HEK293 (cell line): Measurements from ENCODE around the gene SKIL.
A peak's percentile ranks its signal among the peaks of the same experiment; 100 is the strongest.

Experiments used
- CTCF ChIA-PET: fragments of 350-600 bp; formaldehyde crosslinking; extraction: SDS; loops from one replicate; lab custom pipeline; 2021; ENCODE audit warnings: antibody characterized with exemption; lab: Yijun Ruan, JAX
- POLR2A ChIA-PET: fragments of 300-600 bp; formaldehyde crosslinking; extraction: SDS; loops from one replicate; lab custom pipeline; 2020; ENCODE audit warnings: antibody characterized with exemption, inconsistent platforms; lab: Yijun Ruan, JAX
- H3K27ac ChIP-seq: fragments of 200-500 bp; sonication (Bioruptor generic); 2 replicates; pipeline ENCODE4 v1.5.1; 2014; ENCODE audit warnings: low read depth, low read length, control low read depth, inconsistent platforms; ENCODE audit errors: extremely low read depth
- H3K36me3 ChIP-seq, 2 experiments: fragments of 200-500 bp in 1 of 2; sonication (Bioruptor generic) in 1 of 2; 1 replicate in 1 of 2; 2 replicates in 1 of 2; pipeline ENCODE4 v1.5.1; 2014 to 2017; ENCODE audit warnings: inconsistent platforms in 2 of 2, low read length in 2 of 2; ENCODE audit not compliant: control insufficient read depth in 2 of 2, insufficient read depth in 1 of 2
- H3K4me1 ChIP-seq: fragments of 200-500 bp; sonication (Bioruptor generic); 2 replicates; pipeline ENCODE4 v1.5.1; 2014; ENCODE audit warnings: mild to moderate bottlenecking, low read length, inconsistent platforms; ENCODE audit not compliant: control insufficient read depth, insufficient read depth
- H3K4me3 ChIP-seq: 2 replicates; pipeline ENCODE4 v1.5.1; 2011; ENCODE audit warnings: low read depth, mild to moderate bottlenecking, control low read depth, low read length, moderate library complexity
- H3K9me3 ChIP-seq: fragments of 200-500 bp; sonication (Bioruptor generic); 2 replicates; pipeline ENCODE4 v1.5.1; 2014; ENCODE audit warnings: low read depth, low read length, inconsistent platforms; ENCODE audit not compliant: control insufficient read depth, insufficient read depth
- GLIS1 ChIP-seq: fragments of 450-650 bp; formaldehyde crosslinking; IDR thresholded peaks from 2 replicates; pipeline ENCODE4 v1.5.1; 2016; ENCODE audit warnings: missing biosample characterization, missing genetic modification characterization
- KLF1 ChIP-seq: fragments of 450-650 bp; formaldehyde crosslinking; IDR thresholded peaks from 2 replicates; pipeline ENCODE4 v1.5.1; 2016; ENCODE audit warnings: missing biosample characterization, missing genetic modification characterization
- MZF1 ChIP-seq: fragments of 450-650 bp; formaldehyde crosslinking; IDR thresholded peaks from 2 replicates; pipeline ENCODE4 v1.5.1; 2017; ENCODE audit warnings: missing biosample characterization, missing genetic modification characterization, borderline replicate concordance
- PATZ1 ChIP-seq: fragments of 450-650 bp; formaldehyde crosslinking; IDR thresholded peaks from 2 replicates; pipeline ENCODE4 v1.5.1; 2016; ENCODE audit warnings: missing biosample characterization, missing genetic modification characterization
- PRDM2 ChIP-seq: fragments of 450-650 bp; formaldehyde crosslinking; IDR thresholded peaks from 2 replicates; pipeline ENCODE4 v1.5.1; 2016; ENCODE audit warnings: missing biosample characterization, missing genetic modification characterization, borderline replicate concordance
- SCRT2 ChIP-seq: fragments of 450-650 bp; formaldehyde crosslinking; IDR thresholded peaks from 2 replicates; pipeline ENCODE4 v1.5.1; 2016; ENCODE audit warnings: missing biosample characterization, missing genetic modification characterization
- SP2 ChIP-seq: fragments of 450-650 bp; formaldehyde crosslinking; IDR thresholded peaks from 2 replicates; pipeline ENCODE4 v1.5.1; 2016; ENCODE audit warnings: missing biosample characterization, missing genetic modification characterization
- ZBTB1 ChIP-seq: fragments of 450-650 bp; formaldehyde crosslinking; IDR thresholded peaks from 2 replicates; pipeline ENCODE4 v1.5.1; 2016; ENCODE audit warnings: missing biosample characterization, missing genetic modification characterization
- ZBTB20 ChIP-seq: fragments of 450-650 bp; formaldehyde crosslinking; IDR thresholded peaks from 2 replicates; pipeline ENCODE4 v1.5.1; 2016; ENCODE audit warnings: missing biosample characterization, missing genetic modification characterization
- ZBTB26 ChIP-seq: fragments of 450-650 bp; formaldehyde crosslinking; optimal IDR thresholded peaks from 2 replicates; pipeline ENCODE3; 2016; ENCODE audit warnings: missing biosample characterization, mild to moderate bottlenecking, missing genetic modification characterization
- ZBTB8A ChIP-seq: fragments of 450-650 bp; formaldehyde crosslinking; IDR thresholded peaks from 2 replicates; pipeline ENCODE4 v1.5.1; 2016; ENCODE audit warnings: missing biosample characterization, missing genetic modification characterization
- ZFP37 ChIP-seq: fragments of 450-650 bp; formaldehyde crosslinking; IDR thresholded peaks from 2 replicates; pipeline ENCODE4 v1.5.1; 2016; ENCODE audit warnings: missing biosample characterization, missing genetic modification characterization
- ZFP41 ChIP-seq: fragments of 450-650 bp; formaldehyde crosslinking; IDR thresholded peaks from 2 replicates; pipeline ENCODE4 v1.5.1; 2016; ENCODE audit warnings: missing biosample characterization, missing genetic modification characterization, borderline replicate concordance
- ZNF184 ChIP-seq: fragments of 450-650 bp; IDR thresholded peaks from 2 replicates; pipeline ENCODE4 v1.5.1; 2018; ENCODE audit warnings: missing biosample characterization, mild to moderate bottlenecking, missing genetic modification characterization
- ZNF2 ChIP-seq: fragments of 450-650 bp; formaldehyde crosslinking; IDR thresholded peaks from 2 replicates; pipeline ENCODE4 v1.5.1; 2016; ENCODE audit warnings: missing biosample characterization, missing genetic modification characterization
- ZNF335 ChIP-seq: fragments of 450-650 bp; formaldehyde crosslinking; conservative IDR thresholded peaks from 2 replicates; pipeline ENCODE4 v1.5.1; 2016; ENCODE audit warnings: missing biosample characterization, missing genetic modification characterization
- ZNF341 ChIP-seq: fragments of 450-650 bp; formaldehyde crosslinking; IDR thresholded peaks from 2 replicates; pipeline ENCODE4; 2016; ENCODE audit warnings: low read depth, missing biosample characterization, missing genetic modification characterization
- ZNF362 ChIP-seq: fragments of 450-650 bp; formaldehyde crosslinking; IDR thresholded peaks from 2 replicates; pipeline ENCODE4 v1.5.1; 2016; ENCODE audit warnings: missing biosample characterization, missing genetic modification characterization
- ZNF48 ChIP-seq: fragments of 450-650 bp; formaldehyde crosslinking; IDR thresholded peaks from 2 replicates; pipeline ENCODE4 v1.5.1; 2016; ENCODE audit warnings: missing biosample characterization, missing genetic modification characterization
- ZNF600 ChIP-seq: fragments of 450-650 bp; formaldehyde crosslinking; IDR thresholded peaks from 2 replicates; pipeline ENCODE4 v1.5.1; 2016; ENCODE audit warnings: missing biosample characterization, missing genetic modification characterization
- ZNF654 ChIP-seq: fragments of 450-650 bp; formaldehyde crosslinking; IDR thresholded peaks from 2 replicates; pipeline ENCODE4 v1.5.1; 2016; ENCODE audit warnings: low read depth, missing biosample characterization, missing genetic modification characterization

The SKIL gene

DNA sequence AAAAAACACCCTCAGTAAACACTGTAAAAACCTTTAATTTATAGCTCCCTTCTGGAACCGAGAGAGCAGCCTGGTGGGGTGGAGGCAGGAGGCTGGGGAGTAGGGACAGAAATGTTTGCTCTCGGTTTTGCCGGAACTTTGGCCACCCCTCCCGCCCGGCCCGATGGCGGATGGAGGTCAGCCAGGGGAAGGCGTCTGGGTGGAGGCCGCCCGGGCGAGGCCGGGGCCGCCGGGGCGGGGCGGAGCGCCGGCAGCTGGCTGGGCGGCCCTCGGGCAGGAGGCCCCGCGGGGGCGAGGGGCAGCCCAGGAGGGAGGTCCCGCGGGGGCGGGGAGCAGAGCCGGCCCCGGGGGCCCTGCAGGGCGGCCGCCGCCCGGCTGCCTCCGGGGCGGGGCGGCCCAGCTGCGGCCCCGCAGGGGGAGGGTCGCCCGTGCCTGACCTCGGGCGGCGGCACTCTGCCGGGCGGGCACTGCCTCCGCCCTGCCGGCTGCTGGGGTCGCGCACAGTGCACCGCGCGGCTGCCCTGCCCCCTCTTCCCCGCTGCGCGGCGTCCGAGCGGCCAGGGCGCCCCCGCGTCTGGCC lies 829 bp upstream of the SKIL start:
- H3K9me3 ChIP-seq = no peaks in the 10 kb centered on the region
- CTCF ChIA-PET = interaction anchor here (0.7 to 1.1 kb wide), 4 partner anchors 11 to 335 kb away, joined by 3 read pairs; no protein-coding TSS in a partner anchor
- peak overlapping the region; percentile 40 for H3K4me3 ChIP-seq
- H3K36me3 ChIP-seq = peaks cover 0 to 23% of the 10 kb centered on the region in 2 experiments; a peak in 1 of 3 replicates
- 0 out of 2 replicates have a peak, but pooled peaks have one; percentile 6 for TF ChIP-seq ZNF2 (tag by site-specific recombination)
- no peak for TF ChIP-seq ZNF184 (tag by site-specific recombination)
- peak; percentile 86 for TF ChIP-seq ZNF335 (tag by site-specific recombination)
- no peak for TF ChIP-seq ZNF654 (tag by site-specific recombination)
- TF ChIP-seq ZFP41 = no peak
- TF ChIP-seq PRDM2 (tag by site-specific recombination) = no peak
- no peak for TF ChIP-seq ZFP37 (tag by site-specific recombination)
- TF ChIP-seq ZNF600 = 0 out of 2 replicates have a peak, but pooled peaks have one; percentile 9
- TF ChIP-seq ZNF48 = no peak
- TF ChIP-seq ZBTB1 = no peak
- TF ChIP-seq SP2 (tag by site-specific recombination) = peak; percentile 29
- TF ChIP-seq ZBTB20 (tag by site-specific recombination) = peak; percentile 8; the same call in 1 of the 2 replicates
- peak; percentile 68; the same call in 1 of the 2 replicates for TF ChIP-seq ZNF362 (tag by site-specific recombination)
- peak; percentile 62 for TF ChIP-seq ZBTB8A (tag by site-specific recombination)
- TF ChIP-seq GLIS1 (tag by site-specific recombination) = 0 out of 2 replicates have a peak, but pooled peaks have one; percentile 36
- TF ChIP-seq ZNF341 = peak; percentile 45; the same call in 1 of the 2 replicates
- no peak; the same call in 1 of the 2 replicates for TF ChIP-seq MZF1 (tag by site-specific recombination)
- TF ChIP-seq ZBTB26 = no peak
- 0 out of 2 replicates have a peak, but pooled peaks have one; percentile 36 for TF ChIP-seq PATZ1 (tag by site-specific recombination)
- TF ChIP-seq KLF1 (tag by site-specific recombination) = peak; percentile 69
- TF ChIP-seq SCRT2 (tag by site-specific recombination) = no peak
- POLR2A ChIA-PET = interaction anchor here (0.9 to 1.9 kb wide), 13 partner anchors 9 to 588 kb away, joined by 3 to 16 read pairs (median 3); partner anchors contain the start of genes ACTRT3 and PRKCI
- no peaks in the 10 kb centered on the region for H3K4me1 ChIP-seq
- H3K27ac ChIP-seq = peak overlapping the region; percentile 96
